Stimulated activated CD4-positive, alpha-beta T cell treated with anti-CD3 and anti-CD28 coated beads, Interleukin-4, amount 100 ng/mL, for 4 hours (primary cell): ENCODE results near the gene MED4.

Source experiments
- DNase-seq, 2 experiments: peaks; one replicate each; pipeline ENCODE4 v3.0.0-alpha.2; 2020

MED4 gene, protein sequence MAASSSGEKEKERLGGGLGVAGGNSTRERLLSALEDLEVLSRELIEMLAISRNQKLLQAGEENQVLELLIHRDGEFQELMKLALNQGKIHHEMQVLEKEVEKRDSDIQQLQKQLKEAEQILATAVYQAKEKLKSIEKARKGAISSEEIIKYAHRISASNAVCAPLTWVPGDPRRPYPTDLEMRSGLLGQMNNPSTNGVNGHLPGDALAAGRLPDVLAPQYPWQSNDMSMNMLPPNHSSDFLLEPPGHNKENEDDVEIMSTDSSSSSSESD

GRCh38 chr13:48094781-48095502 lies at the start of gene MED4:
TSS of gene MED4 (minus strand) at chr13:48095104. CDS start at chr13:48095078, 26 bp downstream.
- DNase-seq, result peak; percentile 94 to 96

- DNase-seq, result no peak
Observed at GRCh38 chr13:48144413-48145035, 49.6 kb upstream of the MED4 start.

- no peak for DNase-seq
Observed at GRCh38 chr13:48142436-48142835, 47.5 kb upstream of the MED4 start.

- no peak for DNase-seq
Observed at GRCh38 chr13:48138270-48138669, 43.4 kb upstream of the MED4 start.

- no peak for DNase-seq
Observed at GRCh38 chr13:48132961-48133360, 38.1 kb upstream of the MED4 start.

DNA sequence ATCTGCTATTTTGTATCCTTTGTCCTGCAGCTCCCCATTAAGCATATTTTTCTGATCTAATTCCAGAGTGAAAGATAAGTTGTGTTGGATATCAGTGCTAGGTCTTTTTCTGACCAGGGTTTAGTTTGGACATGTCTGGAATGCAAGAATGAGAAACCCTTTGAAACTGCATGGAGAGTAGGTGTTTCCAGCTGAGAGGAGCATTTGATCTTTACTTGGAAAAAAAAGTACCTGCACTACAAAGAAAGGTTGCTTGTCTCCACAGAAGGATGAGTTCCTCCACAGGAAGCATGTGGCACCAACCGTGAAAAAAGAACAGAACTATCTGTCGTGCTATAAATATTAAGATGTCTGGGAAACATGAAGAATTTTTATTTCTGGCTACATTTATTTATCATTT lies 36.6 kb upstream of the MED4 start:
- no peak for DNase-seq

GRCh38 chr13:48126944-48127830 lies 32.3 kb upstream of the MED4 start:
- DNase-seq, result peak; percentile 6 to 8

DNA sequence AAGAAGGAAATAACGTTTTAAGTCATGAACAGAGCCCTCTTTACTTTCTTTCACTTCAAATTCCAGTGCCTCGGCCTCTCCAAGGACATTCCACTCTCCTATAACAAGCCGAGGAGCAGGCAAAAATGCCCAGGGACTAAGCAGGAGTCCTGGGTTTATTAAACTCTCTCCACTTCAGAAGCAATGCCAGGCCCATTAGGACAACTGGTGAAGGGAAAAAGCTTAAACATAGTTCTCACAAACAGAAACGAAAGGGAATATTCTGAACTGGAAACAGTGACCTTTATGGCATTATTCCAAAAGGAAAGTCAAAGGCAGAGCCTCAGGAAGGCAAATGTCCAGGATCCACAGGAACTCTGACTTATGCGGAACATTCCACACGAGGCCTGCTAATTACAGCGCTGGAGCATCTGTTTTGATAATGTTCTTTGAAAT lies 30.9 kb upstream of the MED4 start:
- no peak for DNase-seq

GRCh38 chr13:48123812-48124211 lies 28.9 kb upstream of the MED4 start:
- no peak for DNase-seq

GRCh38 chr13:48121733-48122132 lies 26.8 kb upstream of the MED4 start:
- no peak for DNase-seq

DNA sequence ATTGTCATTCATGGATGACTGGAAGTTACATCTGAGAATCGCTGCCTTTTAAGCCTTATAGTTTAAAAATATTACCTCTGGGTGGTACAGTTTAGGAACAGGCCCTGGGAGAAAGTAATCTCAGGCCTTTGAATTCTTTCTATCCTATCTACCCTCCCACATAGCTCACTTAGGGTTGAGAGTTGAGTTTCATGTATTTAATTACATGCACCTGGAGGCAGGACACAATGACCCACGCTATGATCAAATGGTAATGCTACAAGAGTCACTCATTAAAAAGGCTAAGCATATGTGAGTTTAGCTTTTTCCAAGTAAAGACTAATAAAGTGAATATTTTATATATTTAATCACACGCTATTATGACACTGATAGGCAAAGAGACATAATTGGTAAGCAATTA lies 25.3 kb upstream of the MED4 start:
- DNase-seq, result no peak

DNA sequence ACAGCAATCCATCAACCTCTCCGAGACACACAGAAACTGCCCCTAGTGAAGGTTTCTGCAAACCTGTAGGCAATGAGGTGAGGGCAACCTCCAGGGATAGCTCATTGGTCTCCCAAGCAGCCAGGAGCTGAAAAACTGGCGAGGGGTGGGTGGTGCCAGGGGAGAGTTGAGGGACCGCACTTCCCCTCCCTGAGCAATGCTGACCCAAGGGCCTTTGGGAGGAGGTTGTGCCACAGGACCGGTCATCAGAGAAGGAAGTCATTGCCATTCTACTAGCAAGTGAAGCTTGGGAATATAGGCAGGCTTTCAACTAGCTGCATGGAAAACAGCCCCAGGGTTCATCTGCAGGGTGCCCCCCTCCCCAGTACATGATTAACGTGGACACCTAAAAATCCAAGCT lies 23.1 kb upstream of the MED4 start:
- no peak for DNase-seq

GRCh38 chr13:48116808-48117207 lies 21.9 kb upstream of the MED4 start:
- no peak for DNase-seq

DNA sequence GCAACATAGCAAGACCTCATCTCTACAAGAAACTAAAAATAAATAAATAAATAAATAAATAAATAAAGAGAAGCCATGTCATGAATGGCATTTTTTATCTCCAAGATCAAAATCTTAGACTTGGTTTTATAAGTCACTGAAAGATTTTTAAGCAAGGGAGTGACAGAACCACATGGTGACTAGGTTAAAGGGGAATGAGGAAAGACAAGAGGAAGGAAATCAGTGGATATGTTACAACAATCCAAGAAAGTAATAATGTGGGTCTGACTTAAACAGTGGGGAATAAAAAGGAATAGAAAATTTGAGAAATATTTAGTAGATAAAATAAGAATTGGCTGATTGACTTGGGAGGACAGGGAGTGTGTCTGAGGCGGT lies 18.8 kb upstream of the MED4 start:
- no peak for DNase-seq

GRCh38 chr13:48112896-48113755 lies 18.2 kb upstream of the MED4 start:
- no peak for DNase-seq

GRCh38 chr13:48110931-48111721 lies 16.2 kb upstream of the MED4 start:
- DNase-seq, result no peak

DNA sequence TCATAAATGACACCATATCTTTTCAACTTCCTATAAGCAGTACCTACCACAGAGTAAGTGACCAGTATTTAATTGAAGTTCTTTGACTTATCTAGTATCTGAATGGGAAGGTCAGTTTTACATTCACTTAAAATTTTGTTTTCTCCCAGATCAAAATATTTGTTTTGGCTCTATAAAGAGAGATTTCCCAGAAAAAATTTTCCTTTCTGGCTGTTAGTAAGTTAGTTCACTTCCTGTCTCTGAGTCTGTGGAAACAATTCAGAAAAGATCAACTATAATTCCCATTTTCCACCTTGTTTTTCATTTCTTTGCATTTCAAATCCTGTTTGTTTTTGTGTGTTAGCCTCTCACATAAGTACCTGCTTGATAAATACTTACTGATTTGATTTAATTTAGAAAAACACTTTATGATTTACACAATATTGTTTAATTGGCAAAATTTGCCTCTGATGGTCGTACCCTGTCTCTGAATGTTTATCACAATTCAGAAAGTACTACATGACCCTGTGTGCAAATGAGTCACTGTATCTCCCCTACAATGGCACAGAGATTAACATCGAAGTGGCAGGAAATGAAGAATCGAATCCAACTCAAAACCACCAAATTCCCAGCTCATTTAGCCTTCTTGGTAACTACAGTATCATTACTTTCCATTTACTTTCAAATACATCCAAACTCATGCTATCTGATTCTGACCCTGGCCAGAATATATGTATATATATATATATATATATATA lies 15.4 kb upstream of the MED4 start:
- no peak for DNase-seq

GRCh38 chr13:48108106-48108505 lies 13.2 kb upstream of the MED4 start:
- DNase-seq, result no peak

GRCh38 chr13:48097793-48098192 lies 2.9 kb upstream of the MED4 start:
- DNase-seq, result no peak

- DNase-seq, result no peak
Observed at GRCh38 chr13:48096670-48097069, 1.8 kb upstream of the MED4 start.

DNA sequence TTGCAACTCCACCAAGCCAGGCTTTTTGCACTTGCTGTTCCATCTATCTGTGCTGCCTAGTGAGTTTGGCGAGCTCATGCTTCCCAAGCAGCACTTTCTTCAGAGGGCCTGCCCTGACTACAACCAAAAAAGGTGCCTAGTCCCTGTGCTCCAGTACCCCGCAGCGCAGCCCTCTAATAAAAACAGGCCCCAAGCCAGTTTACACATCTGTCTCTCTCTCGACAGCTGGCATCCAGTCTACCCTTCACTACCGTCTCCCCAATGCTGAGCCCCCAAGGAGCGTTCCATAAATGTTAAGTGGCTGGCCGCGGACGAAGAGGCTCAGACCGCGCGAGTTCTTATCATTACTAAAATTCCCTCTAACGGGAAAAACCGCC lies 512 bp downstream of the MED4 start:
- no peak for DNase-seq
